Stimulated activated CD4-positive, alpha-beta T cell treated with anti-CD3 and anti-CD28 coated beads, Interleukin-1b, Interleukin-23, amount 100 ng/mL, for 4 hours (primary cell): ENCODE results near the gene CCSER1.

Source experiments
- DNase-seq, 2 donors: peaks; one replicate each; pipeline ENCODE4 v3.0.0-alpha.2; 2020; ENCODE audit warnings: low read depth in 2 of 2

Gene CCSER1

GRCh38 chr4:90128961-90129495, 1.8 kb downstream of the CCSER1 start:
- no peak for DNase-seq

GRCh38 chr4:90130076-90130475, 2.9 kb downstream of the CCSER1 start:
- no peak for DNase-seq

DNA sequence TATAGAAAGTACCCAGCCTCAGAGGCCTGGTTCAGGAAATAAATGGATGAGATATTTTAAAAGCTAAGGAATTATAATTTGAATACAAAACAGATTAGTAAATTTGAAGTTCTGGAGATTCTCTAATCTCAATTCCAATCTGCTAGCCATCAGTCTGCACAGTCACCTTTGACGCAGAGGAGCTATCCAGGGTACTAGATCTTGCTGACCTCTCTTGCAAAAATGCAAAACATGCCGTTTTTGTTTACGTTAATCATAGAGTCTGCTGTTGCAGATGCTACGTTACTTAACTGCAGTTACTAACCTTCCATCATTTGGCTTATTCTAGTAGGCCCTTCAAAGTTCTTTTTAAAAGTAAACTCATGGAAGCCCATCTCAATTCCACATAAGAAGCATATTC, 10.4 kb downstream of the CCSER1 start:
- DNase-seq: no peak

GRCh38 chr4:90142081-90142480, 14.9 kb downstream of the CCSER1 start:
- no peak for DNase-seq

DNA sequence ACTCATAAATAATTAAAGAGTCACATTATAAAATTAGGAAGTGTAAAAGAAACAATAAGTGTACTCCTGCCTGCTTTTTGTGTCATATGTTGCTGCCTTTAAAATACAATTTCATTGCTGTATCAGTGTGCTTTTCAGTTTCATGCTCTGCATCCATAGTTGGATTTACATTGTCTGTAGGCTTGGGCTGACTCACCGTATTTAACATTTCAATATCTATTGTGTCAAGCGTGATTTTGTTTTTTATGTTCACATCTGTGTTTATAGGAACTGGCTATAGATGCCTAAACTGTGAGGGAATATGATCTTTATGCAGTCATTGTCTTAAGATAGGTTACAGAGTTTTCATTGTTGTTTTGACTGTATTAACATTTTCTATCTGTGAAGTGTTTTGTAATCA, 18.1 kb downstream of the CCSER1 start:
- no peak for DNase-seq

DNA sequence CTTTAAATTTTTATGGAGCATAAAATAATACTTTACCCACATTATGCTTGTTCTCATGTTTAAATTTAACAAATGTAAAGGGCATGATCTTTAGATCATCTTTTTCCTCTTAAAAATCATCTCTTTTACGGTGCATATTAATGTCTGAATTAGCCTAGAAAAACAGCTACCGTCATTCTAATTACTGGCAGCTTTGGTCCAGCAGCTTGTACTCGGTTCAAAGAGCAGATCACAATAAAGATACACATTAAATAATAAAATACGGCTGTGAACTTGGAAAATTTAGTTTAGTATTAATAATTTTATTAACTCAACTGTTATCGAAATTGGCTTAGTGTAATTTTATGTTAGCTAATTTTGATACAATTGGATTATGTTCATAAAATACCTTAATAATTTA, 19.1 kb downstream of the CCSER1 start:
- DNase-seq: no peak

- no peak for DNase-seq
Measured at GRCh38 chr4:90148574-90149148, 21.5 kb downstream of the CCSER1 start.

DNA sequence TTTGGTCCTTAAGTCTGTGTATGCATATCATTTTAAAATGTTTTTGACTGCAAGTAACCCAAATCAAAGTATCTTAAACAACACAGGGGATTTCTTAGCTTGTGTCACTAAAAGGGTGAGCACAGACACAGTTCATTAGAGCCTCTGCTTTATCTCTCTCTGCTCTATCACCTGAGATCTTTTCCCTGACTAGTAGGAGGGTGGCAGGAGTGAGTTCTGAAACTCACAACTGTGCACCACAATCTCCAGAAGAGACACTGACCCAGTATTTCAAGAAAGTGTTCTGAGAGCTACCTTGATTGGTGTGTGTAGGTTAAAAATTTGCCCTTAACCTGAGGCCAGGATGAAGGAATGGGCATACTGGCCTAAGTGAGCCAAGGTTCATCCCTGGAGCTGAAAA, 24.8 kb downstream of the CCSER1 start:
- DNase-seq: no peak

- no peak for DNase-seq
Measured at GRCh38 chr4:90159193-90159592, 32.0 kb downstream of the CCSER1 start.

- DNase-seq: no peak
Measured at GRCh38 chr4:90160044-90160443, 32.9 kb downstream of the CCSER1 start.

GRCh38 chr4:90162566-90162965, 35.4 kb downstream of the CCSER1 start:
- DNase-seq: no peak

- DNase-seq: no peak
Measured at GRCh38 chr4:90163872-90164271, 36.7 kb downstream of the CCSER1 start.

- no peak for DNase-seq
Measured at GRCh38 chr4:90165883-90166282, 38.7 kb downstream of the CCSER1 start.

DNA sequence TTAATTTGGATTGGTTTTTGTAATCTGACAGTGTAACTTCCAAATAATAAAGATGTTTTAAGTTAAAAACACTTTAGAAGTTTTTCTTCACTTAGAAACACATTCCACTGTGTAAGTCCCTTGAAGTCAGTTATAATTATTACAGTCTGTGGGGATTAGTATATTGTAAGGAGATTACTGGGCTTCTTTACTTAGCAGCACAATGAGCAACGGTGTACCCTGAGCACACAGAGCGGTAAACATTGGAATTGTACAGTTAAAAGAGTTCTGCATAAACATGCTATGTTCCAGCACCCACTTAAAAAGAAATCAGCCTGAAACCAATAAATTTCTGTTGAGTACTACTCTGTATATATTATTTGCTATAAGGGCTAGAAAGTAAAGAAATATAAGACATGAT, 44.3 kb downstream of the CCSER1 start:
- DNase-seq: no peak

- DNase-seq: no peak
Measured at GRCh38 chr4:90174621-90175023, 47.4 kb downstream of the CCSER1 start.

DNA sequence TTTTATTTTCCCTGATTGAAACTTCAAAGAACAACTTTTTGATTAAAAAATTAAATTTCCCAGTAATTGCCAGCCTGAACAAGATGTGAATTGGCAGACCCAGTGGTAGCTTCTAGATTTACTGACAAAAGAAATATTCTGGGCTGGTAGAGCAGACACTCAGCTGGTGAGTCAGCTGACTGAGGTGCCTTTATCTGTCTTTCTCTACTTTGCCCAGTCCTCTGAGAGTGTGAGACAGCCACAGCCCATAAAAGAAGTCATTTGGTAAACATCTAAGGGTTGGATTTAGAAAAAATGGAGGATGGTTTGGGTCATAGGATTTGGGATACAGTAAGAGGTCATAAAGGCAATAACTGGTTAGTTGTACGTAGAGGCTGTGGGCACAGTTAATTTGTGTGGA, 54.5 kb downstream of the CCSER1 start:
- DNase-seq: no peak

- DNase-seq: no peak
Measured at GRCh38 chr4:90183254-90183653, 56.1 kb downstream of the CCSER1 start.

DNA sequence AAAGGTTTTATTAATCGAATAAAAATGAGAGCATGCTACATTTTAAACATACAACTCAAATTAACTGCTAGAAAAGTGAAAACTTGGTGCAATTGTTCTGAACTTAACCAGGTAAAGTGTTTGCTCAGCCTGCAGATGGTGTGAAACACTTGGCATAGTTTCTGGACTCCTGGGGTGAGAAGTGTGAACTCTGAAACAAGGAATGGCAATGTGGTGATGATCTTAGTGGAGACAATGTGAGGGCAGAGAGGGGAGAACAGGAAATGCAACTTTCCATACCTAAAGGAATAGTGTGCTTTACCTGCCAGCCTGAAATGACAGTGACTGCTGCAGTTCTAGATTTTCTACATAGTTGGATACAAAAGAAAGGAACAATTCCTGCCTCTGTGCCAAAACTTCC, 57.4 kb downstream of the CCSER1 start:
- no peak for DNase-seq

DNA sequence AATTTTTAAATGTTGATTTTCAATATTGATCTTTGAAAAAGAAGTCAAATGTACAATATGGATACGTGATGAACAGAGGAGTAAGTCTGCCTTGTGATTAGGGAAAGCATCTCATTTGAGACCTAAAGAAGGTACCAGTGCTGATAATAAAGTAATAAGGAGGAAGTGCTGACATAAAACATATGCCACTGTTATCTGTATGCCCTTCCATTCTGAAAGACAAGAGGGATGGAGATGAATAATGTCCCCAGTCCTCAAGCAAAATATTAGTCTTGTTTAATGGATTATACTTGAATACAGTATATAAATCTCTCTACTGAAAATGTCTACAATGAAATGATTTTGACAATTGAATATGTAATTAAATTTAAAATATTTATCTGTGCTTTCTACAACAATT, 58.2 kb downstream of the CCSER1 start:
- no peak for DNase-seq

GRCh38 chr4:90186229-90186628, 59.0 kb downstream of the CCSER1 start:
- DNase-seq: no peak

DNA sequence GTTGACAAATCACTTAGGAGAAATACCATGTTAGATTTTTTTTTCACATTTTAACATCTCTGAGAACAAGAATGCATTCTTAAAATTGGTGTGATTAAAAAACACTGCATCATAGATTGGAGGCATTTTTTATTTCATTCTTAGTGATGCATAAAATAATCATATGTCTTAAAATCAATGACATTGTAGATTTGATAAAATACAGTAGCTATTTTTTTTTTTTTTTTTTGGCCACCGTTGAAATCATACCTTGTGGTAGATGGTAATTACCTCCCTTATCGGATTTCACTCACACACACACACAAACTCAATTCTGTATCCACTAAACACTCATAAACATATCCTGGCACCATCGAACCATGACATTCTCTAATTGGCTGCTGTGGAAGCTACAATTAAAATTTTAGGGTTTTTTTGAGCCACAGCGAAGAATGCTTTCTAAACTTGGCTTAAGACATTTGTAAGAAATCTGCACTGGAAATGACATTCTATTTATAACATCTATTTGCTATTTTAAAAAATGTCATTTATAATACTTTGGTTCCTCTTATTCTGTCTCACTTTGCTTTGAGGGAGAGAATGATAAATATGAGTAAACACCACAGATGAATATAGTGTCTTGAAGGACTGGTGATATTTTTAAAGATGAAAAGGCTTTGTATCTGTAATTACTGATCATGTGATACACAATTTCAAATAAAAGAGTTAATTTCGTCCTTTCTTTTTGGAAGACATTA, 60.1 kb downstream of the CCSER1 start:
- DNase-seq: no peak

GRCh38 chr4:90189178-90189577, 62.0 kb downstream of the CCSER1 start:
- DNase-seq: no peak

DNA sequence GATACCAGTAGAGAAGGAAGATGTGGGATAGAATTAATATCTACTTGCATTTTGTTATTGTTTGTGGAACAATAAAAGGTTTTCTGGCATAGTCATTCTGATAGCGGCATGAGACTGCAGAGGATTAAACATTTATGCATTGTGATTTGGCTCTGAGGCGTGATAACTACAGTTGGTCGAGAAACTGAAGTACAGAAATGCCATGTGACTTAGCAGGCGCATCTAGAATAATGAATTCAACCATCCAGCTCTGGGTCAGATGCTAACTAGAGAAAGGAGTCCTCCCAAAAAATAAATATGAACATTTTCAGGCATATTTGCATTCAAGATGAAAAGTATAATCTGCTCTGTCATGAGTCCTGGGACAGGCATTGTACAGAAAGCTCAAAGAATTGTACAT, 62.8 kb downstream of the CCSER1 start:
- no peak for DNase-seq

DNA sequence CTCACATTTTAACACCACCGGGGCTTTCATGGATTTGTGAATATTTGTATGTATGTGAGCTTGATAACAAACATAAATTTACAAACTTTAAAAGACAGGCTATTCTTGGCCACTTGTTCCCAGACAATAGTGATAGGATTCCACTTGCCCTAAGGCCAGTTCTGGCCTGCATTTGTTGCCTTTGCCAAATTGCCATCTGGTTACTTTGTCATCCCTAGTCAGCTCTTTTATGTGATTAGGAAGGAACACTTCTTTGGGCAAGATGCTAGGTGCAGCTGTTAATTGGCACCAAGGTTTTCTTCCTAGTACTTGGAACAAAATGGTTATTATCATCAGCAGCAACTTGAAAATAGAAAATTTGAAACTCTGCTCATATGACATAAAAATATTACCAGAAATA, 63.3 kb downstream of the CCSER1 start:
- DNase-seq: no peak
